HFFc6 (cell line): Measurements from ENCODE around the gene TMEM54. TPM values are rescaled to one million over a fixed set of nuclear protein-coding genes. Genes with fewer than 3 reads are reported as not detected.

Experiments
- DNase-seq: peaks from one replicate; pipeline ENCODE4 v3.0.0-alpha.2; 2018
- H3K27ac Mint-ChIP-seq: 2 replicates; pipeline ENCODE4 v1.8.0; 2020; ENCODE audit warnings: mild to moderate bottlenecking, mixed read lengths
- H3K27me3 Mint-ChIP-seq: 2 replicates; pipeline ENCODE4 v1.8.0; 2021; ENCODE audit warnings: mild to moderate bottlenecking, moderate library complexity, mixed read lengths; ENCODE audit not compliant: insufficient read depth
- H3K36me3 Mint-ChIP-seq: 2 replicates; pipeline ENCODE4 v1.8.0; 2021; ENCODE audit warnings: low read depth, mixed read lengths
- H3K4me1 Mint-ChIP-seq: 2 replicates; pipeline ENCODE4 v1.8.0; 2020; ENCODE audit warnings: low read depth, mixed read lengths
- H3K4me3 Mint-ChIP-seq: 2 replicates; pipeline ENCODE4 v1.8.0; 2020; ENCODE audit warnings: mild to moderate bottlenecking, moderate library complexity, mixed read lengths
- H3K9me3 Mint-ChIP-seq: 2 replicates; pipeline ENCODE4 v1.8.0; 2020; ENCODE audit warnings: mild to moderate bottlenecking, mixed read lengths
- CTCF ChIP-seq: fragments of 200-600 bp; sonication (generic); IDR thresholded peaks from 2 replicates; pipeline ENCODE4 v1.5.0; 2021; ENCODE audit warnings: antibody characterized with exemption, mild to moderate bottlenecking
- total RNA-seq, 6 experiments: library from RNA; stranded (reverse); fragmentation: NEBNext Ultra II Directional; extraction: Animal tissue kit (Norgen Biotek cat#: 25700); gene quantifications; 2 replicates in 1 of 6; 3 replicates in 5 of 6; pipeline ENCODE4 v1.2.3, GENCODE V29; 2021

The TMEM54 gene
- total RNA-seq, 6 experiments from 2014 or later, result 23.4 to 31.4 (median 25.8) TPM

GRCh38 chr1:32867151-32867550, 34.0 kb downstream of the TMEM54 start:
- TF ChIP-seq CTCF, result no peak
- H3K4me3 Mint-ChIP-seq, result no peak overlapping the region
- H3K9me3 Mint-ChIP-seq, result no peaks in the 10 kb centered on the region
- H3K27me3 Mint-ChIP-seq, result peaks cover 13% of the 10 kb centered on the region
- DNase-seq, result no peak
- H3K4me1 Mint-ChIP-seq, result peaks cover 24% of the 10 kb centered on the region
- H3K36me3 Mint-ChIP-seq, result peaks cover 8% of the 10 kb centered on the region
- no peak overlapping the region for H3K27ac Mint-ChIP-seq

GRCh38 chr1:32865639-32866405, 35.4 kb downstream of the TMEM54 start:
- no peak for DNase-seq
- Mint-ChIP-seq H3K4me3 (no peak overlapping the region), H3K27ac (no peak overlapping the region), H3K4me1 (peaks cover 29% of the 10 kb centered on the region), H3K9me3 (no peaks in the 10 kb centered on the region), H3K36me3 (peaks cover 8% of the 10 kb centered on the region), H3K27me3 (peaks cover 3% of the 10 kb centered on the region; the same call in 1 of the 2 replicates)
- TF ChIP-seq CTCF, result no peak

GRCh38 chr1:32864375-32865019, 36.7 kb downstream of the TMEM54 start:
- Mint-ChIP-seq H3K36me3 (peaks cover 8% of the 10 kb centered on the region), H3K4me1 (peaks cover 23% of the 10 kb centered on the region), H3K4me3 (no peak overlapping the region)

GRCh38 chr1:32863881-32864245, 37.3 kb downstream of the TMEM54 start:
- Mint-ChIP-seq H3K27ac (no peak overlapping the region), H3K36me3 (peaks cover 8% of the 10 kb centered on the region), H3K9me3 (no peaks in the 10 kb centered on the region), H3K4me3 (no peak overlapping the region), H3K4me1 (peaks cover 23% of the 10 kb centered on the region), H3K27me3 (no peaks in the 10 kb centered on the region; the same call in 1 of the 2 replicates)
- no peak for DNase-seq
- TF ChIP-seq CTCF, result no peak

More at GRCh38 chr1:32864375-32865019, 36.7 kb downstream of the TMEM54 start:
- H3K9me3 Mint-ChIP-seq, result no peaks in the 10 kb centered on the region
- H3K27ac Mint-ChIP-seq, result no peak overlapping the region
- H3K27me3 Mint-ChIP-seq, result peaks cover 3% of the 10 kb centered on the region; the same call in 1 of the 2 replicates
- DNase-seq, result no peak
- TF ChIP-seq CTCF, result no peak

GRCh38 chr1:32863218-32863880, 37.8 kb downstream of the TMEM54 start:
- TF ChIP-seq CTCF, result no peak
- H3K27ac Mint-ChIP-seq, result peak overlapping the region; percentile 33; the same call in 1 of the 2 replicates
- H3K27me3 Mint-ChIP-seq, result no peaks in the 10 kb centered on the region; the same call in 1 of the 2 replicates
- H3K9me3 Mint-ChIP-seq, result no peaks in the 10 kb centered on the region
- DNase-seq, result no peak
- peaks cover 23% of the 10 kb centered on the region for H3K4me1 Mint-ChIP-seq
- peaks cover 8% of the 10 kb centered on the region for H3K36me3 Mint-ChIP-seq
- H3K4me3 Mint-ChIP-seq, result no peak overlapping the region
